ENCODE measurements around the gene INAFM2.
A peak's percentile ranks its signal among the peaks of the same experiment; 100 is the strongest.

The INAFM2 gene

DNA sequence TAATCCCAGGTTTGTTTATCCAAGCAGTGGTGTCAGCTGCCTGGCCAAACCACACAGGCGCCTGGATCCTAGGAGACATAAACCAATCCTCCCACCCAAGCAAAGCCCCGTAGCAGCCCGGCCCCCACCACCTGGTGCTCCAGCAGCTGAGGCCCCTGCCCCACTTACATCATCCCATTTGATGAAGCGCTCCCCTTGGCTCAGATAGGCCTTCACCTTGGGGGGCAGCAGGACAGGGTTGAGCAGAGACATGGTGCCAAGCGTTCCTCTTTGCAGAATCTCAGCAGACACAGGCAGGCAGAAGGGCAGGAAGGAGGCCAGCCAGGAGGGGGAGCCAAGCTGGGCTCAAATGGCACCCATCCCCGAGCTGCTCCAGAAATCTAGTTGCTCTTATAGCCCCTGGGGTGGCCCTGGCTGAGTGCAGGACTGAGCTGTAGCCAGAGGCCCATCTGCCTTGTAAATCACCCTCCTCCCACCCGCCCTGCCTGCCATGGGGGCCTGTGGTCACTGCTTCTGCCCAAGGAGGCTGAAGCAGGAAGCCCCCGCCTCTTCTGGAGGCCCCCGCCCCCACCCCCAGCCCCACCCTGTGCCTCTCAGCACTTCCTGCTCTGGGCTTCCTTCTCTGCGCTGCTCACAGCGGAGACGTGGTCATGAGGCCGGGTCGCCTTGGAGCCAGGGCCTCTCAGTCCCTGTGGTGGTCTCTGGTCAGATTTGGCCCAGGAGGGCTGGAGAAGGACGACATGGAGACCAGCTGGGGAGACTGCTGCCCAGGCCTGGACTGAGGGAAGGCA is 15.9 kb upstream of the INAFM2 start, which contains the start of gene PLCB2:
PLCB2 (minus strand) TSS at position 515 of the 791 bp plus-strand sequence; CDS start at position 252, 263 bp downstream.
- DNase-seq = peak; percentile 67

DNA sequence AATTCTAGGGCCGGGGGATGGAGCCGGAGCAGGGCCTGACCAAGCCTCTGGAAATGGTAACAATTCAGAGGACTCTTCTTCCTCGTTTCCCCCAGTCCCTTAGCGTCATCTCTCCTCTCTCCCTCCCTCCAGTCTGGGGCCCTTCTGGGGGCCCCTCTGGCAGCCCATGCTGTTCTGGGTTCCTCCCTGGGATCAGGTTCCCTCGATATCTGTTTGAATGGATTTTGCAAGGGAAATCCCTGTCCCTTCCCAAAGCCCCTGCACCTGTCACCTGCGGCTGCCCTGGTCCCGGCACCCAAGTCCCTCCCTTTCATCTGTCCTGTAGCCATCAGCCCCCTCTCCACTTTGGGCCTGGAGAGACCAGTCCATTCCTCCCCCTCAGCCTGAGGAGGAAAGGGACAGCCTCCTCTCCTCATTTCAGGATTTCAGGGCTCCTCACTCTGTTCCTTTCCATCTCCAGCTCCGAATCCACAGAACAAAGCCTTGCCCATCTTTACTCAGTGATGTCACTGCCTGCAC is 14.1 kb upstream of the INAFM2 start:
- DNase-seq = no peak

DNA sequence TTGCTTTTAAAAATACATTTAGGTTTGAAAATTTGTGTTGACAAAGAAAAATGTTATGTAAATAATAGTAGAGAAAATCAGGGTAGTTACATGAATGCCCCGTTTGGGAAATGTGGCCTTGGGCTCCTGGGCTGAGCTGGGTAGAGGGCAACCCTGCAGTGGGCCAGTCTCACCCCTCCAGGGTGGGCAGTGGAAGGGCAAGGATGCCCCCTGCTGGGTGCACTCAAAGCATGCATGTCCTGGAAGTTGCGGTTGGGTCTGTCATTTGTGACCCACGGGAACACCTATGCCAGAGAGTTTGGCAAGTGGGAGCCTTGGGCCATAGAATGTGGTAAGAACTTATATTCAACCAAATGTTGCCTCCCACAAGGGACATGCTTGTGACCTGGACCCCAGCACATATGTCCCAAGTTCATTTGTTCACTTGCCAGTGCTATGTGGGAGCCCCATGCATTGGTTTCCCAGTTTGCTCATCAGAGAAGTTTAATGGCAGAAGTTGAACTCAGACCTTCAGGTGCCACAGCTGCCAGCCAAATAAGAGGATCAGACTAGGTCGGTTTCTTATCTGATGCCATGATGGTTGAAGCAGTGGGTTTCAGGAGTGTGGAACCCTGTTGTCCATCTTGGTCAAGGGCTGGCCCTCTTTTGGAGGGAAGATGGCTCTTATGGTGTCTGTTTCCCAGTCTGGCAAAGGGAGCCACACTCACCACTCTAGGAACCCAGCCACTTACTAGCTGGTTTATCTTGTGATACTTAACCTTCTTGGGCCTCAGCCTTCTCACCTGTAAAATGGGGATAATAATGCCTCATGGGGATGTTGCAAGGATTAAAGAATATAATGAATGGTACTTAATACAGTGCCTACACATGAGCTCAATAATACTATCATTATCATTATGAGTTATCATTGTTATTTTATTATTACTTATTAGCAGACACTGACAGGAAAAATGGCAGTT is 13.2 kb upstream of the INAFM2 start:
- DNase-seq = peak; percentile 56

GRCh38 chr15:40310993-40311392 is 12.5 kb upstream of the INAFM2 start:
- no peak for DNase-seq

DNA sequence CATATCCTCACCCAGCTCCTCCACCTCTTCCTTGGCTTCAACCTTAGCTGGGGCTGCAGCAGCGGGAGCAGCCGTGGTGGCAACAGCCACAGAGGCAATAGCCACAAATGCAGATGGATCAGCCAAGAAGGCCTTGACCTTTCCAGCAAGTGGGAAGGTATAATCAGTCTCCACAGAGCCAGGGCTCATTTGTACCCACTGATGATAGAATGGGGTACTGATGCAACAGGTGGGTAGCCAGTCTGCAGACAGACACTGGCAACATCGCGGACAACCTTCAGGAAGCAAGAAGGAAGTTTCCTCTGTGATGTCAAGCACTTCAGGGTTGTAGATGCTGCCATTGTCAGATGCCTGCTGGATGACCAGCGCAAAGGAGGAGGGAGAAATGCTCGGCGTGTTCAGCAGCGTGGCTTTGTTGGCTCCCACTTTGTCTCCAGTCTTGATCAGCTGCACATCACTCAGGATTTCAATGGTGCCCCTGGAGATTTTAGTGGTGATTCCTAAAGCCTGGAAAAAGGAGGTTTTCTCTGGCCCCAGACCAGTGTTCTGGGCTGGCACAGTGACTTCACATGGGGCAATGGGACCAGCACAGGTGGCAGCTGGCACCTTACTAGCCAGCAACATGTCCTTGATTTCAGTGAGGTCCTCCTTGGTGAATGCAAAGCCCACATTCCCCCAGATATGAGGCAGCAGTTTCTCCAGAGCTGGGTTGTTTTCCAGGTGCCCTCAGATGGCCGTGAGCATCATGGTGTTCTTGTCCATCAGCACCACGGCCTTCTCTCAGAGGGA is 10.9 kb upstream of the INAFM2 start:
- no peak for DNase-seq

DNA sequence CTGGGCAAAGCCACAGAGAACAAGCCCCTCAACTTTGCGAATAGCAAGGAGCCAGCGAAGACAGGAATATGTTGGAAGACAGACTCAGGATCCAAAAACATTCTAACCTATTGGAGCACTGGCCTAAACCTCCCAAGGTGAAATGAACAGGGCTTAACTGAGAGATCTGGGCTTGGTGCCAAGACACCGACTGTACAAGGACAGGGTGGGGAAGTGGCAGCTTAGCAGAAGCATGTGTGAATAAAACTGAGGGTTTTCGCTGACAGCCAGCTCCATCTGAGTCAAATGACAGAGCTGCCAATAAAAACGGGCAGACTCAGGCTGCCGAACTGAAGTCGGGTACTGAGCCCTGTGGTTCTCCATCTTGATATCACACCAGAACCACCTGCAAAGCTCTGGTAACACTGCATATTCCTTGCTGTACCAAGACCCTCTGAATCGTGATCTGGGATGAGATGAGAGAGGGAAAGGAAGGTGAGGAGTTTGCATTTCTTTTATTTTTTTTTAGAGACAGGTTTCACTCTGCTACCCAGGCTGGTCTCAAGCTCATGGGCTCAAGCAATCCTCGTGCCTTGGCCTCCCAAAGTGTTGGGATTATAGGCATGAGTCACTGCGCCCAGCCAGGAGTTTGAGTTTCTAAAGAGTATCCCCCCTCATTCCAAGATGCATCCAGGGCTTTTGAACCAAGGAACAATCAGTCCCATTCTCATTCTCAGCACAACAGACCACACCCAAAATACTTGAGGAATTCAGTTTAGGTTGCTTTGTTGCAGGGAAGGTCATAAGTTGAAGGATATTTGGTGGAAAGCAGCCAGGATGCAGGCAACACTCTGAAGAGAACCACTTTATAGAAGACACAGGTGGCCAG is 9.7 kb upstream of the INAFM2 start:
- DNase-seq = no peak

GRCh38 chr15:40314723-40315276 is 8.7 kb upstream of the INAFM2 start:
- no peak for DNase-seq

DNA sequence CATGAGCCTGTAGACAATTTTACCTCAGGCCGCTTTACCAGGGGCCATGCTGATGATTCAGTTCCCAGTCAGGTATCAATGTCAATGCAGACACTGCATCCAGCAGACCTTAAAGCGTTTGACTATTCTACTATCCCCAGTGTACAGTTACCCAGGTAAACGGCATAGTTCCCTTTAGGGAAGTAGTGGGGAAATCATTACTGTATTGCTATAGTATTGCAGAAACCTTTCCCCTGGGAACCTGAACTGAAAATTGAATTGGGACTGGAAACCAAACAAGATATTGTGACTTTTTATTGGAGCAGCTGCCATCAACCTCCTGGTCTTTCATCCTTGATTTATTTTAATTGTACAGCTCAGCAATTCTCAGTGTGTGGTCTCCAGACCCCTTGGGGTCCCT is 6.6 kb upstream of the INAFM2 start:
- DNase-seq = no peak

- no peak for DNase-seq
Measured at GRCh38 chr15:40317580-40317979, 5.9 kb upstream of the INAFM2 start.

DNA sequence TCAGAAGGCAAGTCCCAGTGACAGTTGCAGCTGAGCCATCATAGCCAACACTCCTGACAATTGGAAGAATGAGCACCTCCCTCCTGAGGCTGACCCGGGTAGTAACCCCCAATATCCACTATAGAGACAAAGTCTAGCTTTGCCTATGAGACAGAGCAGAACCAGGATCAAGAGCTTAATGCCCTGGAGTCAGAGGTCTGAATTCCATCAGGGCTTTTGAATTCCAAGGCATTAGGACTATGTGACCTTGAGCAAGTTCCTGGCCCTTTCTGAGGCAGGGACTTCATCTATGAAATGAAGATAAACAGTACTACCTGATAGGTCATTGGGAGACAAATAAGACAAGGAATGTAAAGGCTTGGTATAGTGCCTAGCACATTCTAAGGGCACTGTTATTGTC is 3.1 kb upstream of the INAFM2 start:
- no peak for DNase-seq

DNA sequence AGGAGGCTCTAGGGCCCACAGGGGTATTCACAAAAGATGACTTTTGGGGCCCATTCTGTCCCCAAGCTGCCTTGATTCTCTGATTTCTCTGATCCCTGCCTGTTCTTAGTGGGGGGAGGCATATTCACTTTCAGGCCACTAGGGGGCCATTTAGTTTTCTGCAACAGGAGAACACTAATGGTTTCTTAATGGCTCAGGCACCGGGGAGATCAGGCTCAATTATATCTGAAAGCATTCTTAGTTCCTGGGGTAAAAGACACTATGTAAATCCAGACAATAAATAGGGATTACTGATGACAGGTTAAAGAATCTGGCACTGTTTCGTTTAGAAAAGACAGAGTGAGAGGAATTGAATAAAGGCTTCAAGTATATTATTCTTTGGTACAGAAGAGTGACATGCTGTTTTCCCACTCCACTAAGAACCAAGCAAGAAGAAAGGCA is 2.5 kb upstream of the INAFM2 start:
- DNase-seq = no peak

DNA sequence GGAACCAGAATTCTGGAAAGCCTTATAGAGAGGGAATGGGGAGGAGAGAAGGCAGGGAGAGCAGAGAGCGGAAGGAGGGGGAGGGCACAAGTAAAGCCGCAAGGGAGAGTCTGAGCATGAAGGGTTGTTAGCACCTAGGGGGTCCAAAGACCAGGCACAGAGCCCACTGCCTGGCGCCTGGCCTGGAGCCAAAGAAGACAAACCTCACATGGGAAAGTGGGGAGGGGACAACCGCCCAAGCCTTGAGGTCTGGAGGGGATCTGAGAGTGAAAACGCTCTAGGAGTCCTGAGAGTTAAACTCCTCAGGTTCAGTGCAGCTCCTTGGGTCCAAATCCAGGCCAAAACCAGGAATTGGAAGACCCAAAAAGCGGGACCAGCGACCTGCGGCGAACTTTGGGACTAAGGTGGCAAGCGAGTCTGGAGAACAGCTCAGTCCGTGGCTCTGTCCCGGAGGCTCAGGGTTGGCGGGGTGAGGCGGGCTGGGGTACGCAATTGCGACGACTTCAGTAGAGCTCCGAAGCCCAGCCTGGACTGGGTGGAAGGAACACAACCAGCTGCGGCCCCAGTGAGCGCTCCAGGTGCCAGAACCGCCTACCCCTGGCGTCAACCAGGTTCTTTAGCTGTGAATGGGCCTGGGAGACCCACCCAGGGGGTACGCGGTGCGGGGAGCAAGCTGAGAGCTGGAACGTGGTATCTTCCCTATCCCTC is 807 bp upstream of the INAFM2 start:
- no peak for DNase-seq

DNA sequence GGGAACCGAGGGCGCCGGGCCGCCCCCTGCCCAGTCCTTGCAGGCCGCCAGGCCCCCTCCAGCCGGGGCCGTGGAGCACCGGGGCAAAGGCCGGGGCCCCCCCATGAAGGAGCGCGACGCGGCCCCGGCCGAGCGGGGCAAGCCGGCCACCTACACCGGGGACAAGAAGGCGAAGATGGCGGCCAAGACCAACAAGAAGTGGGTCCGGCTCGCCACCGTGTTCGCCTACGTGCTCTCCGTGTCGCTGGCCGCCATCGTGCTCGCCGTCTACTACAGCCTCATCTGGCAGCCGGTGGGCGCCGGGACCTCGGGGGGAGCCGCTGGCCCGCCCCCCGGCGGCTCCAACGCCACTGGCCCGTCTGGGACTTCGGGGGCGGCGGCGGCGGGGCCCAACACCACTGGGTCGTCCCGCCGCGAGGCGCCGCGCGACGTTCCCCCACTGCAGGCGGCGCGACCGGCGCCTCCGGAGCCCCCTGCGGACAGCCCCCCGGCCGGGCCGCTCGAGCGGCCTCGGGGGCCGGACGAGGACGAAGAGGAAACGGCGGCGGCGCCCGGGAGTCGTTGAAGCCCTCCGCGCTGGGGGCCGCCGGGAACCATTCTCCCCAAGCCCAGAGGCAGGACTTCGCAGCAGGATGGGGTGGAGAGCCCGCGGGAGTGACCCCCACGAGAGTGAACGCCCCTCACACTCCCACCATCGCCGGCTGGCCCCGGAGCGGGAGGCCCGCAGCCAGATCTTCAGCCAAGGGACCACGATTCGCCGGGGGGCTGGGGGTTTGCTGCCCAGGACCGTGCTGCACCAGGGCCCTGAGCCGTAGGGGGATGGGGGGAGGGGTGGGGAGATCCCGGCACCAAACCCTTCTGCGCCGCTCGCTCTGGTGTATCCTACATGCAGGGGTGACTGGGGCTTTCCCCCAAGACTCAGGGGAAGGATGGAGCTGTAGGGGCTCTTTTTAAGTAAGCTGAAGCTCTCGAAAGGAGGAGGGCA is 753 bp downstream of the INAFM2 start:
- no peak for DNase-seq

DNA sequence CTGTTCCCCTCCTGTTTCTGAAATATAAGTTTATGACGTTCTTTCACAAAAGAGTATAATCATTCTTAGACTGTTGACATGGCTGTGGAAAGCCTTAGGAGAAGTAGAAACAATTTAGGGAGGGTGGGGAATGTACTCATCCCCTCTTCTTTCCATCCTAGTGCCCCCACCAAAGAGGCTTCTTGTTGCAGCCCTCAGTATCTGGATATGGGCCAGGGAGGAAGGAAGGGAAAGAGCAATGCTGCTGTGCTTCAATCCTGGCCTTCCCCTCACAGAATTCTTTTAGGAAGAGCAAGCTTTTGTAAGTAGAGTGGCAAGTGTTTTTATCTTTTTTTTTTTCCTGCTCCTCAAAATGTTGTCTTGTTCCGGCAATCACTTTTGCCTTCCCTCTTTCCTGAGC is 1.7 kb downstream of the INAFM2 start:
- no peak for DNase-seq

DNA sequence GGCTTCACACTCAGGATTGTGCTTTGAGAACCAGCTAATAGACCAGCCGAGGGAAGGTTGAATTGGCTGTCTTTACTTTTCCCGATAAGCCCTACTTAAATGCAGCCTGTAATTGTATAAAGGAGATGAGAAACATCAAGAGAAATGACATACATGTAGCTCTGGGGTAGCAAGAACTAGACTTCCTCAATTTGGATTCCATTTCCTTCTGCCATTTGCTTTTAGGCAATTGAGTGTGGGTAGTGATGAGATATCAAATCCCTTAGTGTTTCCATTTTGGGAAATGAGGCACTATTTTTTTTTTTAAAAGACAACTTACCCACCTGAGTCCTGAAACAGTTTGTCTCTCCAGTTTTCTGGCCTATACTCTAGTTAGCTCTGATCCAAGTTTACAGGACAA is 2.2 kb downstream of the INAFM2 start:
- DNase-seq = no peak

DNA sequence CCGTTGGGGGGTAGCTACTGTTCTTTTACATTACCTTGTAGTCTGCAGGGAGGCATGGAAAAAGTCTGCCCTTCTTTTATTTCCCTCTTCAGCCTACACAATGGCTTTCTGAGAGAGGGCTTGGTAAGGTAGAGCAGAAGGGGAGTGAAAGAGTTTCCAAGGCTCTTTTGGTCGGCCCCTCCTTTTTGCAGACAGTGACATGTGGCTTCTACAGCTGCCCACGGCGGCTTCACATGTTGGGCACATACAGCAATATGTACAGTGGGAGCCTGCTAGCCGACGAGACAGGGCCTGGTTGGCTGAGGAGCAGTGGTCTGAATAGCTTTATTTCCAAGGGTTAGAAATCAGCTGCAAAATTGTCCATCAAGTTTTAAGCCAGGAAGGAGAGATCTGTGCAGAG is 4.0 kb downstream of the INAFM2 start:
- no peak for DNase-seq

DNA sequence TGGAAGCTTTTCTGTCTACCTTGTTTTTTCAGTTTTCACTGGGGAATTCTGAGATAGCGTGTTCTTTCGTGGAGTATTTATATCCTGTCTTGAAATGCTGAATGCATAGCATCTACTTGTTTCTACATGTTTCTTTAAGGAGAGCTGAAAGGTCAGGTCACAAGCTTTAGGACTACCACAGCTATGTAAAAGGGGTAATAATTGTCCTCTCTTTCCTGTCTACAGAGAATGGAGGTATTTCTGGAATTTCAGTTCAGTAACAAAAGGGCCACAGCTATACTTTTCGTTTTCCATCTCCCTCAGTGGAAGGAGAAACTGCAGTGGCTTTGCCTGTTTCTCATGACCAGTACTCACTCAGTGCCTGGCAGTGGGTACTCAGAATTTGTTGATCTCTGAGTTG is 4.7 kb downstream of the INAFM2 start:
- no peak for DNase-seq

DNA sequence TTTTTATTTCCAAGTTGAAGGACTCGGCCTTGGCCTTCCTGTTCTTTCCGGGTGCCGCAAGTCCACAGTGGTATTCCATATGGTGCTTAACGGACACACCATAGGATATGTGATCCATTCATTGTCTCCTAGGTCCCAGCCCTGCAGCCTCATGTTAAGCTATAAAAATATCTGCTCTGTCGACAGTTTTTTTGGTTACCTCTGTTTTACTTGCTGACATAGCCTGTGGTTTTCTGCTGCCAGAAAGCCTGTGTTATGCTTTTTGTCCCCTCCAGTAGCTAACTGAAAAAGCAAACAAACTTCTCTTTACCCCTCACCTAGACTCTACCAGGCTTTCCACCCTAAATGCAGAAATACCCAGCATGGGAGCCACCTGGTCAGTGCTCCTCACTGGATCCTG is 5.3 kb downstream of the INAFM2 start:
- DNase-seq = no peak

DNA sequence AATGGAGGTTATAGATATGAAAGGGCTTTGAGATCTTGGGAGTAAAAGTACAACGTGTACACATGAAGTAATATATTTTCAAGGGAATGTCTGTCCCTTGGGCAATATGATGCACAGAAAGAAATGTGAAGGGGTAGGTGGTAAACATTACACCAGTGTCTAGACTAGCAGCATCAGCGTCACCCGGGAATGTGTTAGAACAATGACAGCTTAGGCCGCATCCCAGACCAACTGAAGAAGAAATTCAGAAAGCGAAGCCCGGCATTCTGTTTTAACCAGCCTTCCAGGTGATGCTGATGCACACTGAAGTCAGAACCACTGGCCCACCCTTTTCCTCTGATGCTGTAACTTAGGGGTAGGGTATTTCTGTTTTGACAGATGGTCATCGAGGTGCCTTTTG is 6.3 kb downstream of the INAFM2 start:
- DNase-seq = no peak
